ENCODE results near the gene SHPK.

GRCh38 chr17:3669548-3669947 lies 33.5 kb upstream of the SHPK start:
- TF ChIP-seq CTCF (IDR thresholded peaks at IDR 0.05; ENCODE audit: insufficient read depth, low read depth, low read length) (no peak), EZH2 (IDR thresholded peaks at IDR 0.05; ENCODE audit: insufficient read depth, low read length) (no peak)

All from astrocyte (in vitro differentiated cells and primary cell).